Kidney epithelial cell (primary cell): ENCODE measurements around the gene DYNLT3. TPM values are rescaled to one million over a fixed set of nuclear protein-coding genes. Genes with fewer than 3 reads are reported as not detected.

Experiments used
- DNase-seq: peaks from one replicate; pipeline ENCODE4 v3.0.0-alpha.2; 2010; ENCODE audit warnings: low read depth
- H3K27me3 ChIP-seq: 2 replicates; pipeline ENCODE4 v1.6.0; 2011; ENCODE audit warnings: low read length; ENCODE audit not compliant: control insufficient read depth, insufficient read depth
- H3K36me3 ChIP-seq: 2 replicates; pipeline ENCODE4 v1.5.1; 2011; ENCODE audit warnings: low read length; ENCODE audit not compliant: control insufficient read depth, insufficient read depth
- H3K4me3 ChIP-seq: 2 replicates; pipeline ENCODE4 v1.5.1; 2011; ENCODE audit warnings: low read depth, mild to moderate bottlenecking, control low read depth, low read length
- CTCF ChIP-seq: IDR thresholded peaks from 2 replicates; pipeline ENCODE4 v1.5.1; 2011; ENCODE audit warnings: mild to moderate bottlenecking, moderate library complexity, low read length, control low read depth, inconsistent platforms; ENCODE audit not compliant: insufficient read depth, poor library complexity, severe bottlenecking
- total RNA-seq: library from RNA; depleted of rRNA; stranded (reverse); fragments of >200 nt; gene quantifications from 2 replicates; pipeline ENCODE4 v1.2.3, GENCODE V29; 2015

DYNLT3 gene
- total RNA-seq, 1 donor from 2014 or later: 35.6 TPM

GRCh38 chrX:37813570-37813969, 33.8 kb downstream of the DYNLT3 start:
- Histone ChIP-seq H3K4me3 (no peak overlapping the region), H3K36me3 (no peaks in the 10 kb centered on the region), H3K27me3 (no peaks in the 10 kb centered on the region)
- DNase-seq: no peak
- no peak for TF ChIP-seq CTCF

GRCh38 chrX:37812110-37812509, 35.3 kb downstream of the DYNLT3 start:
- DNase-seq: no peak
- H3K4me3 ChIP-seq: no peak overlapping the region
- TF ChIP-seq CTCF: no peak
- H3K27me3 ChIP-seq: no peaks in the 10 kb centered on the region
- H3K36me3 ChIP-seq: no peaks in the 10 kb centered on the region

- Histone ChIP-seq H3K27me3 (no peaks in the 10 kb centered on the region), H3K4me3 (no peak overlapping the region), H3K36me3 (no peaks in the 10 kb centered on the region)
- no peak for TF ChIP-seq CTCF
- no peak for DNase-seq
Measured at GRCh38 chrX:37809970-37810369, 37.4 kb downstream of the DYNLT3 start.

- DNase-seq: no peak
- Histone ChIP-seq H3K36me3 (no peaks in the 10 kb centered on the region), H3K27me3 (no peaks in the 10 kb centered on the region), H3K4me3 (no peak overlapping the region)
- TF ChIP-seq CTCF: no peak
Measured at GRCh38 chrX:37803057-37803456, 44.3 kb downstream of the DYNLT3 start.

GRCh38 chrX:37802028-37802427, 45.3 kb downstream of the DYNLT3 start:
- no peaks in the 10 kb centered on the region for H3K27me3 ChIP-seq

More at GRCh38 chrX:37802028-37802427, 45.3 kb downstream of the DYNLT3 start:
- Histone ChIP-seq H3K36me3 (no peaks in the 10 kb centered on the region), H3K4me3 (no peak overlapping the region)
- DNase-seq: no peak
- no peak for TF ChIP-seq CTCF
